ENCODE data around the gene PRDM11.

The PRDM11 gene

DNA sequence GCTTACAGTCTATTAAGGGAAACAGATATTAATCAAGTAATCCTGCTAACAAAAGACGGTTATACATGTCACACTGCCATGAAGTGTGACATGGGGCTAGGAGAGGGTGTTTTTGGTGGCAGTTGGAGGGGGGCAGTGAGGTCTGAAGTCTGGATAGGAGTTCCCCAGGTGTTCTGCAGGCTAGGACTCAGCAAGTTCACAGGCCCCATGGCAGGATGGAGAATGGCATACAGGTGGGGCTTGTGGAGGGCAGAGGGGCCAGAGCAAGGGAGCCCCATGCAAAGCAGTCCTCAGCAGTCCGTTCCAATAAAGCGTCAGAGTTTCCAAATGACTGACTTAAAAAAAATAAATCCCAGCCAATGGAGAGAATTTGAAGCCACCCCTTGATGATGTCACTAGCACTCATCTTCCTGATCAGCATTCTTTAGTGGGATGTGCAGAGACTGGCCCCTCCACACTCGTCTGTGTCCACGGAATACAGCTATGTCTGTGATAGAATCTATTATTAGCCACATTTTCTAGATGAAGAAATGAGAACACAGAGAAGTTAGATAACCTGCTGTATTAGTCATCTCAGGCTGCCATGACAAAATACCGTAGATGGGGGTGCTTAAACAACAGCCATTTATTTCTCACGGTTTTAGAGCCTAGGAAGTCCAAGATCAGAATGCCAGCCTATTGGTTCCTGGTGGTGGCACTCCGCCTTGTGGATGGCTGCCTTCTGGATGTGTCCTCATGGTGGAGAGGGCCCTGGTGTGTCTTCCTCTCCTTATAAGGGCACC is 32.6 kb downstream of the PRDM11 start:
- no peak for DNase-seq

DNA sequence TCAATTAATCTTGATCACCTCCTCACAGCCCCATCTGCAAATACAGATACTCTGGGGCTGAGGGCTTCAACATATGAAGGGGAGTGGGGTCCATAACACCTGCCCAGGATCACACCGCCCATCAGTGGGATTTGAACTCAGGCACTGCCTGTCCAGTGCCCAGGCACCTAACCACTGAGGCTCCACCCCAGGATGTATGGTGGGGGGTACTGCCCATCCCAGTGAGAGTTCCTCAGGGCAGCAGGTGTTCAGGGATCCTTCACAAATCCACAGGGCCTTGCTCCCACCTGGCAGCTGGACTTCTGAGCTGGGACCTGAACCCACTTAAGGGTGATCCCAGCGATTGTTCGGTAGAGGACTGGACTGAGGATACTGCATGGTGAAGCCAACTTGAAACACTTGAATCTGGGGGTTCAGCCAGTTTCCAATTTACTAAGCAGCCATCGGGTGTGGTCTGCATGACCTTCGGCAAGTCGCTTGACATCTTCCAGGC is 33.3 kb downstream of the PRDM11 start:
- DNase-seq = no peak

DNA sequence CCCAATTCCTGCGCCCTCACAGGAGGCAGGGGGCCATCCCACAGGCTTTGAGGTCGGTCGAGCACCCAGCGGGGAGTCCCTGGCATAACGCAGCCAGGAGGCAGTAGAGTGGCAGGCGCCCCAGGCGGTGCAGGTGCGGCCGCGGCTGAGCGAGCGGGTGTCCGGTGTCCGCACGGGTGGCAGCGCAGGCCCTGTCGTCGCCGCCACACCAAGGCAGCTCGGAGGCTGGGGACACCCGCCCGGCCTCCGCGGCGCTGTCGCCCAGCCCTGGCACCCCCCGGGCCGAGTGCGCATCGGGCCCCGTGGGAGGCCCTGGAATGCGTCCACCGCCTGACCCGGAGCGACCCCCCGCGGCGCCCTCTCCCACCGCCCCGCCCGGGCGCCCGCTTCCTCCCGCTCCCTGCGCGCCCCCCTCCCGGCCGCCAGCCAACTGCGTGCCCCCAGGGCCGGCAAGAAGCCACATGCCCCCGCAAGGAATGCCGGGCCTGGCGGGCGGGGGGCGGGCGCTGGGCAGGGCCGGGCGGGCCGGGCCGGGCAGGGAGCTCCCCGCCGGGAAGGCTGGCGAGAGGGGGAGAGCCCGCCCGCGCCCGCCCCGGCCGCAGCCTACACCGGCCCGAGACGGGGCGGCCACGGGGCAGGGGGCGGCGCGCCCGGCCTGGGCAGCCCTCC is 33.9 kb downstream of the PRDM11 start:
- DNase-seq = peak; percentile 39

DNA sequence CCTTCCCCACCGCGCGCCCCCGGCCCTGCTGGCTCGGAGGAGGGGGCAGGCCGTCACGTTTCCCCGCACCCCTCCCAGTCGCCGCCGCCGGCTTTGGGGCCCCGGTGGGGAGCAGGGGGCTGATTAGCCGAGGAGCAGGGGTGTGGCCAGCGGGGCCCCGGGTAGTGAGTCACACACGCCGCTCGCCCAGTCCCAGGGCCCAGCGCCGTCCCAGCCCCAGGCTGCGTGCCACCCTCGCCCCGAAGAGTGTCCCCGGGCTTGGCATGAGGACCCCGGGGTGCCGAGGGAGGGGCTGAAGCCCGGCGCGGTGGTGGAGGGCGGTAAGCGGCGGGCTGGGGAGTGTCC is 34.4 kb downstream of the PRDM11 start:
- DNase-seq = peak; percentile 39

DNA sequence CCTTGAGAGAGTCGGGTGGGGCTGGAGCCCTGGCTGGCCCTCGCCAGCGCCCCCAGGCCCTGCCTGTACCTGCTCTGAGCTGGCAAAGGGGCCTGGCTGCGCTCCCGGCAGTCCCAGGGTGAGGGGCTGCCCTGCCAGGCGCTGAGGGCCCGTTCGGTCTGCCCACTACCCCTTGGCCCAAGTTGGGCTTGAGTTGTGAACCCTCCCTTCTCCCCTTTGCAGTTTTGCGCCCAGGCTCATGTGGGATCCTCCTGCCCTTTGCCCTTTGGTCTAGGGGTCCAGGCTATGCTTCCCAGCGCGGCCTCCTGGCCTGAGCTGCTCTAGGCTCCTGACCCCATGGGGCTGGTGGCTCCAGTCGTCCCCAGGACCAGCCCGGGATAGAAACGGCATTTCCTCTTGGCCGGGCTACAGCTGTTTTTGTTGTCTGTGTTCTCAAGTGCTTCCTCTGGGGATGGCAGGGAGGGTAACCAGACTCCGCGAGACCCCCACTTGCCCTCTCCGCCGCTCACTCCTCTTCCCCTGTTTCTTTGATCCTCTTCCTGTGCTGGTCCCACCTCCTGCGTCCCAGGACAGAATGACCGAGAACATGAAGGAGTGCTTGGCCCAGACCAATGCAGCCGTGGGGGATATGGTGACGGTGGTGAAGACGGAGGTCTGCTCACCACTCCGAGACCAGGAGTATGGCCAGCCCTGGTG is 34.9 kb downstream of the PRDM11 start:
- DNase-seq = no peak

DNA sequence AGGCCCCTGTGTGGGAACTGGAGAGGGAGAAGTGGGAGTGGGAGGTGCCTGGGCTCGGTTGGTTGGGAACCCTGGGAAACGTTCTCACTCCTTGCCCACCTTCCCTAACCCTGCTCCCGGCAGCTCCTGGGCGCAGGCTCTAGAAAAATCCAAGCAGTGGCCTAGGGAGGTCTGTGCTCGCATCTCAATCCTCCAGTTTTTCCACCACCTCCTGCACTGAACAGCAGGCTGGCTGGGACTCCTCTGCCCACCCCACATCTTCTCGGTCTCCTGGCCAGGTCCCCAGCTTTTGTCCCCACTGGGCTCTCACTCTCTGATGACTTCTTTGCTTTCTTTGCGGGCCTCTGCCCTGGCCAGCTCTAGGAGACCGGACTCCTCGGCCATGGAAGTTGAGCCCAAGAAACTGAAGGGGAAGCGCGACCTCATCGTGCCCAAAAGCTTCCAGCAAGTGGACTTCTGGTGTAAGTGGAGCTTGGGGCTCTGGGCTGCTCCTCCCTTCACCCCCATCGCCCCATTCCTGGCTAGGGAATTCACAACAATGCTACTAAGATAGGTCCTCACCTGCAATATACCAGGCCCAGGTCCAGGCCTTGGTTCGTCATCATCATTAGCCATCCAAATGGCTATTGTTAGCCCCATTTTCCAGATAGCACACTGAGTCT is 35.6 kb downstream of the PRDM11 start:
- DNase-seq = no peak

DNA sequence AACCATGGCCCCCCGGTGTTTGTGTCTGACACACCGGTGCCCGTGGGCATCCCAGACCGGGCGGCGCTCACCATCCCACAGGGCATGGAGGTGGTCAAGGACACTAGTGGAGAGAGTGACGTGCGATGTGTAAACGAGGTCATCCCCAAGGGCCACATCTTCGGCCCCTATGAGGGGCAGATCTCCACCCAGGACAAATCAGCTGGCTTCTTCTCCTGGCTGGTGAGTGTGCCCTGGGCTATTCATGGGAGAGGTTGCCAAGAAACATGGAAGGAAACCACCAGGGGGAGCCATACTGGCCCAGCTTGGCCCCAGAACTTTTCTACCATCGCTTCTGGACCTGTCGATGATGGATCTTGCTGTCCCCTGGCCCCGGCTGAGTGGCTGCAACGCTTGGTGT is 36.5 kb downstream of the PRDM11 start:
- DNase-seq = no peak

DNA sequence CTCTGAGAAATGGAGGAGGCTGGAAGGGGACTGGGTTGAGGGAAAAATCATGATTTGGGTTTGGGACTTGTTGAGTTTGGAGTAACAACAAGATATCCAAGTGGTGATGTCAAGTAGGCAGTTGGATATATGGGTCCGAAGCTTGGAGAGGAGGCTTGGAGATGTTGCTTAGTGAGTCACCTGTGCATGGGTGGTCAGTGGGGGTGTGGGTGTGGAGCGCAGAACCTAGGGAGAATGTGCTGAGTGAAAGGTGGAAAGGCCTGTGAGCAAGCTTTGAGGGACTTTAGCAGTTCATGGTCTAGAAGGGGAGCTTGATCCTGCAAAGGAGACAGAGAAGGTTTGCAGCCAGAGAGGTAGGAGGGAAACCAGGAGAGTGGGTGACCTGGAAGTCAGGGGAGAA is 38.2 kb downstream of the PRDM11 start:
- DNase-seq = no peak

DNA sequence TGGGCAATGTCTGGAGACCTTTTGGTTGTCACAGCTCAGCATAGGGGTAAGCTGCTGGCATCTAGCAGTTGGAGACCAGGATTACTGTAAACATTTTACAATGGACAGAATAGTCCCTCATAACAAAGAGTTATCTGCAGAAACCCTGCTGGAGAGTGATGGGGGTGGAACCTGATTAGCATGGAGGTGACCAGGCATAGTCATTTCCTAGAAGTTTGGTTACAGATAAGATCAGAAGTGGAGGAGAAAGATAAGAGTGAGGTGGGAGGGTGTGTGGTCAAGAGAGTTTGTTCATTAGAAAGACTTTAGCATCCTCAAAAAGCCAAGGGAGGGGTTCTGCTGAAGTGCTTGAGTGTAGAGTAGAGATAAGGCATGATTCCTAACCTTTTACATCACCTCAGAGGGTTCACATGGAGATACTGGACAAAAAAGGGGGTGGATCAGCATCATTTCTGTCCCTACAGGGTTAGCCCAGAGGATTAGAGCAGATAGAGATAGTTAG is 38.8 kb downstream of the PRDM11 start:
- no peak for DNase-seq

DNA sequence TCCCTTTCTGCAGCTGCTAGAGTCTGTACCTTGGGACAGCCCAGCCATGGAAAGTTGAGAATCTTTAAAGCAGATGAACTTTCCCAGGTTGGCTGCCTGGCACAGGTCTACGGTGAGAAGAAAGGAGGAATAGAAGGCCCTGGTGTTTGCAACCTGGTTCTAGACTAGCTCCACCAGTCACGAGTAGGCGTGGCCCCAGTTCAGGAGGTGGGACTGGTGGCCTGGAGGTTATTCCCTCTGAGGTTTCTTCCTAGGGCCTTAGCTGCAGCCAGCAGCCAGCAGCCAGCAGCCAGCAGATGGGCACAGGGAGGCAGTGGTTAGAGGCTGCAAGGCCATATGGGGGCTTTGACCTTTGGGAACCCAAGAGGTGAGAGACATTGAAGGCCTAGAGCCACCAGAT is 40.9 kb downstream of the PRDM11 start:
- no peak for DNase-seq

DNA sequence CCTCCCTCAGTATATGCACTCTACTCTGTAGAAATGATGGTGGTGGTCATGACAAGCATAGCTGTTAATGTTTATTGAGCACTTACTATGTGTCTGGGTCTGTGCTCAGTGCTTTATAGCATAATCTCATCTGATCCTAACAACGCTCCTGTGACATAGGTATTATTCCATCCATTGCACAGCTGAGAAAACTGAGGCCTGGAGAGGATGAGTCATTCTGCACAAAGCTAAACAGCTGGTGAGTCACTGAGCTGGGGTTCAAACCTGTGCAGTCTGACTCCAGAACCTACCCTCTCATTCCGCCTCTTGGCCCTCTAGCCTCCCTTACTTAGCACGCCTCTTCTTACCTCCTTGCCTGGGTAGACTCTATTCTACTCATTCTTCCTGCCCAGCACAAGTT is 41.7 kb downstream of the PRDM11 start:
- no peak for DNase-seq

DNA sequence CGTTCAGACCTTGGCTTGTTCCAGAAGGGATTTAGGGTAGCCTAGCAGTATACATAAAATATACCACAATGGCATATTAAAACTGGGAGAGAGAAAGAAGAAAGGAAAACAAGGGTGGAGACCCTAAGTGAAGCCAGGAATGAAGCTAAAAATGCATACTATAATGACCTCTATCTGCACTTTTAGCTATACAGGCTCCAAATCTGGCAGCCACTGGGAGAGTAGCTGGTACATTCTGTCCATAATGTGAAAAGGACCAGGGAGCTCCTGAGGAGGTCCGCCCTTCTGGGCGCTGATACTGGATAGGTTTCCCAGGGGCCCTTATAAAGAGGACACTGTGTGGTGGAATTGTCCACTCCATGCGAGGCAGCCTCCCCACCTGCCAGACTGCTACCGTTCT is 42.8 kb downstream of the PRDM11 start:
- DNase-seq = no peak

DNA sequence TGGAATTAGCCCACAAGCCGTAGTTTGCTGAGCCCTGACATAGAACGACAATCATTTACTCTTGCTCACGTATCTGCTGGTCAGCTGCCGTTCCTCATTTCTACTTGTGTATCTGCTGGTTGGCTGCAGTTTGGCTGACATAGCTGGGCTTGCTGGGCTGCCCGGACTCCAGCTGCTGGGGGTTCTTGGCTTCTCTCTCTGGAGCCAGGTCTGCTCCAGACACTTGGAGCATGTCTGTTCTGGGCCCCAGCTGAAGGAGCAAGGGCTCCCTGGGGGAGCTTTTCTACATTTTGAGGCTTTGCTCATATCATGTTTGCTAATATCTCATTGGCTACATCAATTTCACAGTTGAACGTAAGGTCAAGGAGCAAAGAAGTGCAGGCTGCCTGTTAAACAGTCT is 47.3 kb downstream of the PRDM11 start:
- DNase-seq = no peak

DNA sequence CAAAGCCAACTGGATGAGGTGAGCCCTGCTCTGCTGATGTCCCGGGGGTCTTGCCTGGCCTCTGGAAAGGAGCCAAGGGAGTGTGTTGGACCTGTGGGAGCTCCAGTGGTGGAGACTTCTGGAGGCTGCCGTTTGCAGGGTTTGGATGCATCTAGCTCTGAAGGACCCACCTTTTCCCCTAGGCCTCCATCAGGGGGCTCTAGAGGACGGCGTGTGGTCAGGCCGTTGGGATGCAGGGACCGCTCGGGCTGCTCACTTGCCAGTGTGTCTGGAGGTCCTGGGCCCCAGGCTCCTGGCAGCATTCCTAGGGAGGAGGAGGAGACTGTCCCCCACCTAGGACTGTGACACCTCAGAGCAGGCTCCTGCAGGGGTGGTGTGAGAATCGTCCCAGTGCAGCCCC is 58.3 kb downstream of the PRDM11 start:
- DNase-seq = no peak

DNA sequence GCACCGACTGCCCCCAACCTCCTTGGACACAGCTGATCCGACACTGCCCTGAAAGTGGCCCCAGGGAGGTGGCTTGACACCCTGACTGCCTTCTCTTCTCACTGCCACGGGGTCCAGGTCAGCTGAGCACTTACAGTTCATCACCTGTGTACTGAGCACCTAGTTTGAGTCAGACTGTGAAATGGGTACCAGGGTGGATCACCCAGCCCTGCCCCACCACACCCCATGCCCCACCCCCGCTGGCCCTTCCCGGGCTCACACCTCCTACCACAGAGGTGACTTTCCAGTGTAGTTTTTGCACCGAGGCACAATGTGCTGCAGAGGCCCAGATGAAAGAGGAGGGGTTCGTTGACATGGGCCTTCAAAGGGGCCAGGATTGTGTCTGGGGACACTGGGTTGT is 59.5 kb downstream of the PRDM11 start:
- no peak for DNase-seq

DNA sequence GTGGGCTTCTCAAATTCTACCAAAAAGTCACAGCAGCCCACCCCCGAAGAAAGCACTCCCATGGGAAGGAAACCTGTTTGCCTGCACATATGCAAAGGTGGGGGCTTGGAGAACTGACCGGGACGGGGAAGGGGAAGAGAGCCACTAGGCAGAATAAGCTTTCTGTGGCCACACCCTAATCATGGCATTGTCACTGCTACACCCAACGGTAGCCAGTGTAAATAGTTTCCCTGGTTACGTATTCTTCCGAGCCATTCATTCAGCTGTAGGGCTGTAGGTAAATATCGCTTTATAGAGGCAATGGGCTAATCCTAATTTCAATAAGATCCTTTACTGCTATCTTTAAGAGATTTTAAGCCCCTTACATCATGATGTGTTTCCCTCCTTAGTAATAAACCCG is 61.7 kb downstream of the PRDM11 start:
- no peak for DNase-seq

DNA sequence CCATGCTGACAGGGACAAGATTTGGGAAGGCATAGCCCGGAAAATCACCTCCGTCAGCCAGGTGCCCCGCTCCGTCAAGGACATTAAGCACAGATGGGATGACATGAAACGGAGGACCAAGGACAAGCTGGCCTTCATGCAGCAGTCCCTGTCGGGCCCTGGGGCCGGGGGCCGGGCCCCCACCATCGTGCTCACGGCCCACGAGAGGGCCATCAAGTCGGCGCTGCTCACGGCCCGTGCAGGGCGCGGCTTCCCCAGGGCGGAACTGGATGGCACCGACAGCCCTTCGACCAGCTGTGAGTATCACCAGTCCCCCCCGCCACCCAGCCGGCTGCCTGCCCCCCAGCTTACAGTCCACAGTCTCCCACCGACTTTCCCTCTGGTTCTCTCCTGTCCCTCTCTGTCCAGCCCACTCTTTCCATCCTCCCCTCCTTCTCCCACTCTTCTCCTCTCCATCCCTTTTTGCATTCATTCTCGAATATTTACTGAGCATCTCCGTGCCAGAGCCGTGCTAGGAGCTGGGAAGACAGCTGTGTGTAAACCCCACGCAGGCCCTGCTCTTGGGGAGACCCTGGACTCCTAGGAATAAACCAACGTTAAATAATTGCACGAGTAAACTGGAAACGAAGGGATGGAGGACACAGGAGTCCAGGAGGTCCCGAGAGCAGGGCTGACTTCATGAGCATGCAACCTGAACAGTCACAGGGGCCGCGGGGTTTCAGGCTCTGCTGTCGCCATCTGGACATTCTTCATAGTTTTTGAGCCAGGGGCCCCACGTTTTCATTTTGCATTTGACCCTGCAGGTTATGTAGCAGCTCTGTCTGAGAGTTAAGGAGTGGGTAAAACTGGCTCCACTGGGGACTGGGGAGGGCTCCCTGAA is 62.8 kb downstream of the PRDM11 start:
- DNase-seq = no peak

DNA sequence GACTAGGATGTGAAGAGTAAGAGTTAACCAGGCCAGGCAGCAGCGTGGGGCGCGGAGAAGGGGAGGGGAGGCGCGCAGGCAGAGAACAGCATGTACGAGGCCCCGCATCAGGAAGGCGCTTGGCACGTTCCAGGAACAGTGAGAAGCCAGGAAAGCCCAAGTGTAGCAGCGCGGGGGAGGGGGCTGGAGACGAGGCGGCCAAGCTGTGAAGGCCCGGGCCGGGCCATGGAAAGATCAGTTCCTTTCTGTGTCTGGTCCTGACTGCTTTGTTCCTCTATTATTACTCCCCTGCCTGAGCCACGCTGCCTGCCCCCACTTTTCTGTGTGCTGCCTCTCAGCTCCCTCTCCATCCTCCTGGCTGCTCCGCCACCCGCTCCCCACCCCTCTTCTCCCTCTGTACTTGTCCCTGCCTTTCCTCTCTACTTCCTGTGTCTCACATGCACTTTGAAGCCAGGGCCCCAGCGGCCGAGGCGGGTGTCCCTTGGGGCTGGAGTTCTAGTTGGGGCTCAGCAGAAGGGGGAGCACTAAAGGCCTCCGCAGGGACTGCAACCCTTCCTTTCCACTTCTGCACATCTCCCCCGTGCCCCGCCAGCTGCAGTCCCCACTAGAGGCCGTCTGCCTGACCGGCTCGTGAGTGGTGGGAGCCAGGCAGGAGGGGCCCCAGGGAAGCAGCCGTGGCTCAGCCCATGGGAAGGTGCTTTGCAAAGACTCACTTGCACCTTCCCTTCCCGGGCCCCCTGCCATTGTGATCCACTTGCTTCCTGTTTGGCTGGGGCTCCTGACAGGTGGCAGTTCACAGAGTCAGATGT is 63.7 kb downstream of the PRDM11 start:
- DNase-seq = no peak

DNA sequence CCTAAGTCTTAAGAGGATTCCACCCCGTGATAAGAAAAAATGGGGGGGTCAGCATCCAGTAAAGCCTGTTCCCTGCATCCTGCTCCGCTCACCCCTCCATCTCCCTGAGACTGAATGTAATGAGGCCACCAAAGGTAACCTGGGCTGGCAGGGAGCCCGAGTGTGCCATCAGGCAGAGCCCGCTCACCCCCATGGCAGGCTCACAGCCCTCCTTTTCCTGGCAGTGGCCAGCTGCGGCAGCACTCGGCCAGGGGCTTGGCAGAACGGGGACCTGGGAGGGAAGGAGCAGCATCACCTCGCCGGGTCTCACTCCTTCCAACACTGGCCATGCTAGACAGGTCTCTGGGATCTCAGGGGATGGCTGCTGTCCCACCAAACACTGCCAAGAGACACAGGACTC is 64.4 kb downstream of the PRDM11 start:
- no peak for DNase-seq

DNA sequence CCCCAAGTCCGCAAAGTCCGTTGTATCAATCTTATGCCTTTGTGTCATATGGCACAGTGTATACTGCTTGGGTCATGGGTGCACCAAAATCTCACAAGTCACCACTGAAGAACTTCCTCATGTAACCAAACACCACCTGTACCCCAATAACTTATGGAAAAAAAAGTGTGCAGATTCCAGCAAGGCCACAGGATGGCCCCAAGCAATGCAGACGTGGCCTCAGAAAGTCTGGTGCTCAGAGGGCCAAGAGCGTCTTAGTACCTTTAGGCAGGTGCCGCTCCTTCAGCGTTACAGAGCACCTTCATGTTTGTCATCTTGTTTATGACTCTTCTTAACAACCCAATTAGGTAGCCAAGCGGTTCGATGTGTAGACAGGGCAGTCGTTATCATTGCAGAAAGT is 65.3 kb downstream of the PRDM11 start:
- no peak for DNase-seq

DNA sequence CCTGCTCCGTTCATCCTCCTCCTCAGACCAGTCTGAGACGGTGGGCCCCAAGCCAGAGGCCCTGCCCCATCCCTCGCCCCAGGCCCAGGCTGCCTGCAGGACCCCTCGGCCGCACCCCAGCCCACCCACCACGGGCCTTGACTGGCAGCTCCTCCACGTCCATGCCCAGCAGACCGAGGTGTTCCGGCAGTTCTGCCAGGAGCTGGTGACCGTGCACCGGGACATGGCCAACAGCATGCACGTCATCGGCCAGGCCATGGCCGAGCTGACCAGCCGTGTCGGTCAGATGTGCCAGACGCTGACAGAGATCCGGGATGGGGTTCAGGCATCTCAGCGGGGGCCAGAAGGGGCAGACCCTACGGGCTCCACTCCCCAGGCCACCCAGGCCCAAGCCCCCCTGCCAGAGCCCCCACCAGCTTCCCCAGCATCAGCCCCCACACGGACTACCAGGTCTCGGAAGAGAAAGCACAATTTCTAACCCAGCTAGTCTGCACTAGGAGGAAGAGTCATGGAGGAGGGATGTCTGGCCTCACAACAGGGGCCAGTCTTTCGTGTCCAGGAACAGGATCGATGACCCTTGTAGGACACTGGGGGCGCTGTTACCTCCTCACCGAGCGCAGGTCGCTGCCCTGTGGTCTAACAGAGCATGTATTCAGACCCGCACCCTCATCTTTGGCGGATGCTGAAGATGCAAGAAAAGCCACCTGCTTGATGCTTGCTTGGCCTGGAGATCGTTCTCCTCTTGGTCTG is 66.3 kb downstream of the PRDM11 start:
- no peak for DNase-seq
